ENCODE data around the gene CAPN9. TPM values are rescaled to one million over a fixed set of nuclear protein-coding genes. Genes with fewer than 3 reads are reported as not detected.

Gene CAPN9
- total and polyA plus RNA-seq, 9 of the 15 experiments (the other 6 are each of a cell fraction or from before 2014, with no cell fraction given) = not detected

DNA sequence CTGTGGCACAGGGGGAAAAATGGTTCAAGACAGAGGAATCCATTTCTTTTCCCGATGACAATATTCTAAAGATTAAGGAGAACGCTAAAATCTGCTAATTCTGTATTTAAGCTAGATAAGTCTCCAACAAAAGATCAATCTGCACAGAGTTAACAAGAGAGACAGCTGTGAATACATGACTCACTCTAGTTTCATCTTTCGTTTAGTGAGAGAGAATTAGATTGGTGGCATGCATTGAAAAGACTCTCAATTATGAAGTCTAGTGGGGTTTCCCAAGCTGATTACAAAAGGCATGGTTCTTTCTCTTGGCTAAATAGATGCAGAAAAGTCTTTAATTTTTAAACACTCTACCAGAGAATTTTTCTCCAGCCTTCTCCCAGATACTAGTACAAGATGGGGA is 34.4 kb downstream of the CAPN9 start:
- Histone ChIP-seq H3K4me3 (no peak overlapping the region), H3K9me3 (replicated peaks; ENCODE audit: control insufficient read depth, insufficient read depth, low read depth, low read length) (no peaks in the 10 kb centered on the region), H4K20me1 (replicated peaks; ENCODE audit: control insufficient read depth, insufficient read depth, low read length) (no peaks in the 10 kb centered on the region), H3K4me1 (replicated peaks in 1 of 2; ENCODE audit: control insufficient read depth in 2 of 2, insufficient read depth in 2 of 2, low read length in 2 of 2) (no peaks in the 10 kb centered on the region), H3K27me3 (ENCODE audit: control insufficient read depth in 2 of 2, insufficient read depth in 2 of 2, low read length in 2 of 2) (peaks cover 17 to 28% of the 10 kb centered on the region in 2 experiments), H3K36me3 (ENCODE audit: control insufficient read depth, insufficient read depth, low read length) (no peaks in the 10 kb centered on the region), H2AFZ (ENCODE audit: low read depth, low read length) (no peak overlapping the region), H3K4me2 (ENCODE audit: insufficient read depth, low read length) (no peak overlapping the region), H3K79me2 (ENCODE audit: control insufficient read depth, insufficient read depth, low read length) (no peaks in the 10 kb centered on the region), H3K27ac (ENCODE audit: extremely low read depth, low read depth, low read length) (no peak overlapping the region), H3K9ac (ENCODE audit: insufficient read depth in 1 of 2, low read depth in 2 of 2, low read length in 2 of 2) (no peak overlapping the region), H3K9me1 (ENCODE audit: control insufficient read depth, insufficient read depth, low read length) (no peaks in the 10 kb centered on the region)
- FAIRE-seq (no peak), ATAC-seq (no peak), DNase-seq (ENCODE audit: extremely low read depth in 1 of 4, low spot score in 3 of 4) (no peak)
- no TSS peak for BruUV-seq (replicated peaks)
- TF ChIP-seq HLTF (IDR thresholded peaks at IDR 0.05) (no peak), TCF3 (CRISPR knock-in tag; IDR thresholded peaks at IDR 0.05) (no peak), ZC3H11A (IDR thresholded peaks at IDR 0.05; ENCODE audit: low read depth, low read length) (no peak), SMAD4 (CRISPR knock-in tag; conservative IDR thresholded peaks at IDR 0.05) (no peak)
- TF ChIP-seq, protein P1, sequence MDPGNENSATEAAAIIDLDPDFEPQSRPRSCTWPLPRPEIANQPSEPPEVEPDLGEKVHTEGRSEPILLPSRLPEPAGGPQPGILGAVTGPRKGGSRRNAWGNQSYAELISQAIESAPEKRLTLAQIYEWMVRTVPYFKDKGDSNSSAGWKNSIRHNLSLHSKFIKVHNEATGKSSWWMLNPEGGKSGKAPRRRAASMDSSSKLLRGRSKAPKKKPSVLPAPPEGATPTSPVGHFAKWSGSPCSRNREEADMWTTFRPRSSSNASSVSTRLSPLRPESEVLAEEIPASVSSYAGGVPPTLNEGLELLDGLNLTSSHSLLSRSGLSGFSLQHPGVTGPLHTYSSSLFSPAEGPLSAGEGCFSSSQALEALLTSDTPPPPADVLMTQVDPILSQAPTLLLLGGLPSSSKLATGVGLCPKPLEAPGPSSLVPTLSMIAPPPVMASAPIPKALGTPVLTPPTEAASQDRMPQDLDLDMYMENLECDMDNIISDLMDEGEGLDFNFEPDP (CRISPR knock-in tag; IDR thresholded peaks at IDR 0.05) = no peak
- TF ChIP-seq, protein P2, sequence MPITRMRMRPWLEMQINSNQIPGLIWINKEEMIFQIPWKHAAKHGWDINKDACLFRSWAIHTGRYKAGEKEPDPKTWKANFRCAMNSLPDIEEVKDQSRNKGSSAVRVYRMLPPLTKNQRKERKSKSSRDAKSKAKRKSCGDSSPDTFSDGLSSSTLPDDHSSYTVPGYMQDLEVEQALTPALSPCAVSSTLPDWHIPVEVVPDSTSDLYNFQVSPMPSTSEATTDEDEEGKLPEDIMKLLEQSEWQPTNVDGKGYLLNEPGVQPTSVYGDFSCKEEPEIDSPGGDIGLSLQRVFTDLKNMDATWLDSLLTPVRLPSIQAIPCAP (CRISPR knock-in tag; IDR thresholded peaks at IDR 0.05; ENCODE audit: borderline replicate concordance) = no peak
- POLR2A ChIA-PET = interaction anchor here (0.5 to 1.3 kb wide), 5 partner anchors 9 to 132 kb away, joined by 3 to 4 read pairs (median 3); partner anchors contain the start of gene CAPN9
- CTCF ChIA-PET (ENCODE audit: low intra/inter-chr PET ratio) = no interaction called here
- in situ Hi-C loops (cut with MboI) = no loop called here
- WGBS (ENCODE audit: insufficient coverage, low coverage, missing lambda C conversion rate) = 1% methylated on average over 3 of the region's 3 CpGs
- intact Hi-C loops (cut with micrococcal nuclease) = no loop called here
